Measurements from ENCODE around the gene ATP11A. TPM values are rescaled to one million over a fixed set of nuclear protein-coding genes. Genes with fewer than 3 reads are reported as not detected.
A peak's percentile ranks its signal among the peaks of the same experiment; 100 is the strongest.

The ATP11A gene
- total RNA-seq, 2 donors from 2014 or later: 89.0 to 91.2 TPM

GRCh38 chr13:112734696-112735547 is 45.1 kb downstream of the ATP11A start:
- no peaks in the 10 kb centered on the region for H3K36me3 Mint-ChIP-seq
- no peaks in the 10 kb centered on the region for H3K27me3 Mint-ChIP-seq
- H3K9me3 Mint-ChIP-seq: no peaks in the 10 kb centered on the region
- no peak overlapping the region for H3K27ac Mint-ChIP-seq
- DNase-seq (ENCODE audit: low spot score) (no peak), ATAC-seq (no peak)
- peaks cover 6 to 29% of the 10 kb centered on the region in 2 donors for H3K4me1 Mint-ChIP-seq (ENCODE audit: low read depth in 2 of 2)
- no peak overlapping the region for H3K4me3 Mint-ChIP-seq

- DNase-seq (ENCODE audit: low spot score) (no peak), ATAC-seq (no peak)
- H3K27ac Mint-ChIP-seq: no peak overlapping the region
- no peak overlapping the region for H3K4me3 Mint-ChIP-seq
- no peaks in the 10 kb centered on the region for H3K36me3 Mint-ChIP-seq
- H3K9me3 Mint-ChIP-seq: no peaks in the 10 kb centered on the region
- H3K4me1 Mint-ChIP-seq (ENCODE audit: low read depth in 2 of 2): peaks cover 6 to 30% of the 10 kb centered on the region in 2 donors
- no peaks in the 10 kb centered on the region for H3K27me3 Mint-ChIP-seq
Measured at GRCh38 chr13:112735791-112736190, 46.0 kb downstream of the ATP11A start.

- no peak for ATAC-seq
- H3K4me1 Mint-ChIP-seq (ENCODE audit: low read depth in 2 of 2): peaks cover 9 to 30% of the 10 kb centered on the region in 2 donors
- H3K27me3 Mint-ChIP-seq: no peaks in the 10 kb centered on the region
- H3K4me3 Mint-ChIP-seq: no peak overlapping the region
- no peaks in the 10 kb centered on the region for H3K36me3 Mint-ChIP-seq
- no peak for DNase-seq (ENCODE audit: low spot score)
- H3K27ac Mint-ChIP-seq: no peak overlapping the region
- no peaks in the 10 kb centered on the region for H3K9me3 Mint-ChIP-seq
Measured at GRCh38 chr13:112737294-112737693, 47.5 kb downstream of the ATP11A start.

GRCh38 chr13:112738606-112739005 is 48.8 kb downstream of the ATP11A start:
- no peaks in the 10 kb centered on the region for H3K27me3 Mint-ChIP-seq
- peaks cover 11 to 42% of the 10 kb centered on the region in 2 donors for H3K4me1 Mint-ChIP-seq (ENCODE audit: low read depth in 2 of 2)
- no peaks in the 10 kb centered on the region for H3K9me3 Mint-ChIP-seq
- H3K36me3 Mint-ChIP-seq: no peaks in the 10 kb centered on the region
- H3K27ac Mint-ChIP-seq: no peak overlapping the region
- no peak for ATAC-seq
- no peak overlapping the region for H3K4me3 Mint-ChIP-seq
- no peak for DNase-seq (ENCODE audit: low spot score)

GRCh38 chr13:112740502-112741131 is 50.8 kb downstream of the ATP11A start:
- Mint-ChIP-seq H3K27ac (peak overlapping the region in 1 of 2 donors; percentile 39), H3K27me3 (no peaks in the 10 kb centered on the region), H3K9me3 (no peaks in the 10 kb centered on the region), H3K4me3 (no peak overlapping the region), H3K36me3 (no peaks in the 10 kb centered on the region), H3K4me1 (ENCODE audit: low read depth in 2 of 2) (peaks cover 11 to 38% of the 10 kb centered on the region in 2 donors)
- DNase-seq (ENCODE audit: low spot score): no peak
- no peak for ATAC-seq

GRCh38 chr13:112741185-112741755 is 51.4 kb downstream of the ATP11A start:
- H3K27ac Mint-ChIP-seq: no peak overlapping the region
- peaks cover 11 to 38% of the 10 kb centered on the region in 2 donors for H3K4me1 Mint-ChIP-seq (ENCODE audit: low read depth in 2 of 2)
- H3K36me3 Mint-ChIP-seq: no peaks in the 10 kb centered on the region
- H3K9me3 Mint-ChIP-seq: no peaks in the 10 kb centered on the region
- H3K27me3 Mint-ChIP-seq: no peaks in the 10 kb centered on the region
- no peak for DNase-seq (ENCODE audit: low spot score)
- no peak overlapping the region for H3K4me3 Mint-ChIP-seq
- peak in 1 of 2 donors; percentile 7 for ATAC-seq

- H3K27ac Mint-ChIP-seq: no peak overlapping the region
- no peaks in the 10 kb centered on the region for H3K9me3 Mint-ChIP-seq
- ATAC-seq (no peak), DNase-seq (ENCODE audit: low spot score) (peak; percentile 26)
- no peaks in the 10 kb centered on the region for H3K36me3 Mint-ChIP-seq
- no peaks in the 10 kb centered on the region for H3K27me3 Mint-ChIP-seq
- H3K4me1 Mint-ChIP-seq (ENCODE audit: low read depth in 2 of 2): peaks cover 11 to 39% of the 10 kb centered on the region in 2 donors
- H3K4me3 Mint-ChIP-seq: no peak overlapping the region
Measured at GRCh38 chr13:112741835-112742570, 52.2 kb downstream of the ATP11A start.

GRCh38 chr13:112742583-112742982 is 52.7 kb downstream of the ATP11A start:
- peaks cover 11 to 37% of the 10 kb centered on the region in 2 donors for H3K4me1 Mint-ChIP-seq (ENCODE audit: low read depth in 2 of 2)
- H3K4me3 Mint-ChIP-seq: no peak overlapping the region
- ATAC-seq: no peak
- no peaks in the 10 kb centered on the region for H3K9me3 Mint-ChIP-seq
- no peaks in the 10 kb centered on the region for H3K27me3 Mint-ChIP-seq
- peak; percentile 38 for DNase-seq (ENCODE audit: low spot score)
- H3K27ac Mint-ChIP-seq: no peak overlapping the region
- no peaks in the 10 kb centered on the region for H3K36me3 Mint-ChIP-seq

GRCh38 chr13:112743451-112744167 is 53.8 kb downstream of the ATP11A start:
- no peaks in the 10 kb centered on the region for H3K36me3 Mint-ChIP-seq
- ATAC-seq: no peak
- DNase-seq (ENCODE audit: low spot score): no peak
- H3K4me3 Mint-ChIP-seq: no peak overlapping the region
- H3K4me1 Mint-ChIP-seq (ENCODE audit: low read depth in 2 of 2): peaks cover 11 to 37% of the 10 kb centered on the region in 2 donors
- no peaks in the 10 kb centered on the region for H3K9me3 Mint-ChIP-seq
- H3K27ac Mint-ChIP-seq: no peak overlapping the region
- H3K27me3 Mint-ChIP-seq: no peaks in the 10 kb centered on the region

GRCh38 chr13:112744168-112745021 is 54.6 kb downstream of the ATP11A start:
- ATAC-seq (no peak), DNase-seq (ENCODE audit: low spot score) (no peak)
- Mint-ChIP-seq H3K27me3 (no peaks in the 10 kb centered on the region), H3K9me3 (no peaks in the 10 kb centered on the region), H3K27ac (no peak overlapping the region), H3K36me3 (no peaks in the 10 kb centered on the region), H3K4me3 (no peak overlapping the region), H3K4me1 (ENCODE audit: low read depth in 2 of 2) (peaks cover 10 to 31% of the 10 kb centered on the region in 2 donors)

GRCh38 chr13:112746044-112746443 is 56.2 kb downstream of the ATP11A start:
- no peak overlapping the region for H3K27ac Mint-ChIP-seq
- H3K27me3 Mint-ChIP-seq: no peaks in the 10 kb centered on the region
- H3K9me3 Mint-ChIP-seq: no peaks in the 10 kb centered on the region
- DNase-seq (ENCODE audit: low spot score) (no peak), ATAC-seq (no peak)
- H3K36me3 Mint-ChIP-seq: no peaks in the 10 kb centered on the region
- no peak overlapping the region for H3K4me3 Mint-ChIP-seq
- peaks cover 5 to 25% of the 10 kb centered on the region in 2 donors for H3K4me1 Mint-ChIP-seq (ENCODE audit: low read depth in 2 of 2)

- no peak overlapping the region for H3K27ac Mint-ChIP-seq
- no peaks in the 10 kb centered on the region for H3K27me3 Mint-ChIP-seq
- no peaks in the 10 kb centered on the region for H3K36me3 Mint-ChIP-seq
- H3K9me3 Mint-ChIP-seq: no peaks in the 10 kb centered on the region
- DNase-seq (ENCODE audit: low spot score): no peak
- ATAC-seq: no peak
- H3K4me3 Mint-ChIP-seq: no peak overlapping the region
- peaks cover 2 to 21% of the 10 kb centered on the region in 2 donors for H3K4me1 Mint-ChIP-seq (ENCODE audit: low read depth in 2 of 2)
Measured at GRCh38 chr13:112747256-112747655, 57.4 kb downstream of the ATP11A start.

Measured in natural killer cell treated with Interleukin-12 subunit alpha and Interleukin-12 subunit beta and Interleukin-15 and Interleukin-18, amount 100 ng/mL, for 72 hours (primary cell).